Measurements from ENCODE around the gene LRMDA.
"Not testable (repeated sequence)": the region's sequence is repeated elsewhere in the genome, so short reads cannot be mapped to it uniquely, and the experiment has no call there.

Gene LRMDA

DNA sequence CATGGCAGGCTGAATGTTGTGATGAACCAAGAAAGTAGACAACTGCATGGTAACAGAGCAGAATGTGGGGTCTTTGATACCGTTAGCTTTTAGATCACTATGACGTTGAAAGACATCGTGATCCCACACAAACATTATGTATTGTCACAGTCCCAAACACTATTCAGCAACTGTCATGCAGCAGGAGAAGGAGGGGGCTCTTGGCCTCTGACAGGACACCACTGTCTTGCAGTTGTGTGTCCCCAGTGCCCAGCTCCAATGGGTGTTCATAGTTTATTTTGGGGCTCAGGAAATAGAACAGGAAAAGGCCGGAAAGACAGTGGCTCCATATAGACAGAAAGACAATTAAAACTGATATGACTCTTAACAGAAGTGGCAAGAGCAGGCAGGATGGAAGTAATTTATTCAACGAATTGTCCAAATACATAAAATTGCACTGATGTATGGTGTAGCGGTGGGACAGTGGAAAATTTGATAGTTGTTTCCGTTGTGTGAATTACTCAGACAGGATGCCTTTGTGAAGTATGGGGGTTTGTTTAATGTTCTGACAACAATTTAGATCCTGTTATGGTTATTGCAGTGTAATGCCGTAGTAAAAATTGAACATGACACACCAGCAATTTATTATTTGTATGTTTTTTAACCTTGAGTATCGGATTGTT, 292.0 kb downstream of the LRMDA start:
- no peak for DNase-seq

DNA sequence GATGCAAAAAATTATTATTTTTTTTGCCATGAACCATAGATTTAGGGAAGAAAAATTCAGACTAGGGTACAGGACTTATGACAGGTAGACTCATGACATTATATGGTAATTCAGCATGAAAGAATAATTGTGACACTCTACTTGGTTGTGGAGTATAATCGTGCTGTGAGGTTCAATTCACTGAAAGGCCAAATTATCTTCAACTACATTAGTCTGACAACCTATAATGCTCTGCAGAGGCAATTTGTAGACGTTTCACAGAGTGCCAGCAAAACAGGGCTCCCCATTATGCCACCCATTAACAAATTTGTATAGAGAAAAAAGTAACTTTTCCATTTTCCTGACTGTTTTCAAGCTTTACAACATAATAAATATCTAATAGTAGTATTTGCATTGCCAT, 292.6 kb downstream of the LRMDA start:
- no peak for DNase-seq

DNA sequence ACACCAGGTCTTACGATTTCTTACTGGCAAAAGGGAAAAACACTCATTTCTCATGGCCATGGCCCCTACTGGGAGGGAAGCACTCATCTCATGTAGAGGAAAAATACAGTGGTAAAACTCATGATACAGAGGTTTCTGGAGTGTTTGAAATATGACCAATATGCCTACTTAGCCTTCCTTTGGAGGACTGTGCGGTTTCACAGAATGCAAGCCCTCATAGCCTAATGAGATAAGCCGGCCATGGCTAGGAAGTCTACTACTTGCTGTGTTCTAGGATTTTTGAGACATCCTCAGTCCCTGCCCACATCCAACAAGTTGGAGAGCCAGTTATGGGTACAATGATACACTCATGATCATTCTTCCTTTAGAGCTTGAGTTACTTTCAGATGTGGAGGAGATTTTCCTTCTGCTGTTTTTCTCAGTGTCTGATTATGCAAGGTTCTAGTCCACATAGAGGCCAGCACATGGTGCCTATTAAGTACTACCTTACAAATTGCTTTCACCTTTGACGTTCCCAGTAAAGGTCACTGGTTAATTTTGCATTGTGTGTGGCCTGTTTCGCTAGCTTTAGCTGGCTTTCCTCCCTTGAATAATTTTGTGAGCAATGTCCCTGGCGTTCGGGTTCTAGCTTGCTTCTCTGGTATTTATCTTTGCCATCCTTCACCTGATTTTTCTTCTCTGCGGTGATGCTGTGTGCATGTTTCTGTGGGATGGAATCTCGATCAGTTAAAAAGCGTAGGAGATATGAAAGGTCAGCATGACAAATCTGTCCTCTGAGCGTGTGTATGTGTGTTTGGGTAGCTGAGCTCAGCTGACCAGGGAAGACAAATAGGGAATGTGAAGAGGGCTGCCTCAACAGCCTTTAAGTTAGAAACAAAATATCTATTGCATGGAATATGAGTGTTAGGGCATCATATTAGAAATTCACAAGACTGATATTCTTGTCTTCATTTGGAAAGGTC, 295.4 kb downstream of the LRMDA start:
- no peak for DNase-seq

DNA sequence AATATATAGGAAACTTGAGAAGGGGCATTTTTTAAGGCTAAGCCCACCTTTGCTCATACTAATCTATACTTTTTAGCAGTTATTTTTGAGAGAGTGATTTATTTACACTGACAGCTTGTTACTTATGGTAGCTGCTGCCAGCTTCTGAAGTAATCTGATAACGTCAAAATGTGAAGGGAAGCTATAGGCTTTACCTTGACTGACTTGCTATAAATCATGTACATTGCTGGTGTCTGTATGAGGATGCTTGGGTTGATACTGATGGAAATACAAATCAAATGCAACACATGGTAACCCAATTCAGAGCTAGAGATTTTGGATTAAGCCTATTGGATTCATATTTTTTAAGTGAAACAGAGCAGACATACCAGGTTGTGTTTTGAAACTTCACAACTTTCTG, 299.4 kb downstream of the LRMDA start:
- no peak for DNase-seq

DNA sequence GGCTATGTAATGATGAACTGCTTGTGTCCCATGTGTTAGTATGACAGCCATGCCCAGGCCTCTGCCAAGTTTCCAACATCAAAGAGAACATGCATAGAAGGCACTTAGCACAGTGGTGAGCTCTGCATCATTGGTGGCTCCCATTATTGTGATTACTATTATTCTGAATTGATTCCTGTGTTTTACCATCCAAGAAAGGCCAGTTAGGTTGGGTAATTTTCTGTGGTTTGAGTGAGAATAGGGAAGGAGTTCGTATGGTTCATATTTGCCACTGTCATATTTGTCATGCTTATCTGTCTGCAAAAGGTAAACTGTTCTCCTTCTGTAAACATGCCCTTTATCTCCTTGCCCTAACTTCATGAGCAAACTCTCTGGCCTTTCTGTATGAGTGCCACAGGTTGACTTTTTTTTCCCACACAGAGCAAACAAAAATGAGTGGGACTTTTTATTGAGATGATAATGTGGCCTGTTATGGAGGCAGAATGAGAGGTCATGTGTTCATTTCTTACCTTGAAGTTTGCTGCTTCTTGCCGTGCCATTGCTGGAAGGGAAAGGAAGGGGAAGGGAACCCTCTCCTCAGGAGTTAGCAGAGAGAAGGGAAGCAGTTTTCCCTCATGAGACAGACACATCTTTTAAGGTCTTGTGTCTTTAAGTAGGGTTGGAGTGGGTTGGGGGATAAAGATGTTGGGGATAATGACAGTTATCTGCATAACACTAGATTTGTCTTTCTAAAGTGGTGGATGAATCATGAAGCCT, 301.9 kb downstream of the LRMDA start:
- DNase-seq, result no peak

DNA sequence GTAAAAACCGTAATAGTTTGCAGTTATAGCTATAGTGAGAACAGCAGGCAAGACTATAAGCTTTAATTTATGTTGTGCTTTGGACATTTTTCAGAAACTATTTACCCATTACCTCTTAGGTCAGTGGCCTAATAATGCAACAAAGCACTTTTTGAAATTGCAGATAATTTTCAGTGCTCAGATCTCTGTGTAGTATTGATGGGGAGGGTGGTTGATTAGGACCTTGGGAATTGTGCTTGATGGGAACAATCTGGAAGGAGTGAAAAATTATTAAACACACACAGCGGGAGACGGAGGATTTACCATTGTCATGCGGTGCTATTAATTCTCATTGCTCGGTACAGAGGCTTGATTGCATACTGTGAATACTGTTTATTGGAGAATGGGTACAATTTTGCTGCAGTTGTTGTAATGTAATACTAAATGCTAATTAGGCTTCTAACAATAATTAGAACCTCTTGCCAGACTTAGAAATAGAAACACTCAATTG, 304.8 kb downstream of the LRMDA start:
- no peak for DNase-seq

DNA sequence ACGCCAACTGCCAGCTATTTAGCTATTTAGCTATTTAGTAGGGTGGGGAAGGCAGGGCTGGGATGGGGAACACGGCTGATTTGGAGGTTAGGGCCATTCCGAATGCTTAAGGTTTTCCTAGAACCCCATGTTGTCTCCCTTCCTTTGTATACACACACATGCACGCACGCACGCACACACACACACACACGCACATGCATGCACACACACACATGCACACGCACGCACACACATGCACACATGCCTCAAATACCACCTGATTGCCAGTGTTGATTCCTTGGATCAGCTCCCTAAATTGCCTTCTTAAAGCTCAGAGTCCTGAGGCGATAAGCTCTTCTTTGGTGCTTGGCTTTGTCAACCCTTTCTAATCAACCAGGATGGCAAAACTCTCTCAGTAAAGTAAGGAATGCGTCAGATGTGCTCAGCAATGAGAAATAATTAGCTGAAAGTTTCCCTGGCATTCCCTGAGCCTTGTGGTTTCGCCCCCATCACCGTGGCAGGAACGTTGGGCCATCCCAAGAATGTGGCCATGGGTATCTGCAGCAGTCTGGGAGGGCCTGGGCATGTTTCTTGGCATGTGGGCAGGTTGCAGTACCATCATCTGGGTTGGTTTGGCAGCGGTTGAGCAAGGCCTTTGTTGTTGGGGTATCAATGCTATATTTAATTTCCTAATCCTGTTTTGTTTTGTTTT, 305.6 kb downstream of the LRMDA start:
- DNase-seq, result no peak

DNA sequence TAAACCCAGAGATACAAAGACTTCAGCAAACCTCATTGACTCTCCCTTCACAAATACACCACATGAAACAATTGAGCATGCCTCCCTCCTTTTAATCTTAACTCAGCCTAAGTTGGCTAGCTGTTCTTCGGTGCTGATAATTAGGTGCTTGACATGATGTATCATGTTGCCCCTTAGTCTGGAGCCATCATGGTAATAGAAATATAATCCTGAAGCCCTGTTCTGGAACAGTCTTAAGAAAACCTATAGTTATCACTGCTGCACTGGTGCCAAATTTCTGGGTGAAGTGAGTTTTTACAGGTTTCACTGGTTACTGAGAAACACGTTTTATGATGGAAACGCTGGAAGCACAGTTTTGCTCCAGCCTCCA, 306.1 kb downstream of the LRMDA start:
- DNase-seq, result no peak

DNA sequence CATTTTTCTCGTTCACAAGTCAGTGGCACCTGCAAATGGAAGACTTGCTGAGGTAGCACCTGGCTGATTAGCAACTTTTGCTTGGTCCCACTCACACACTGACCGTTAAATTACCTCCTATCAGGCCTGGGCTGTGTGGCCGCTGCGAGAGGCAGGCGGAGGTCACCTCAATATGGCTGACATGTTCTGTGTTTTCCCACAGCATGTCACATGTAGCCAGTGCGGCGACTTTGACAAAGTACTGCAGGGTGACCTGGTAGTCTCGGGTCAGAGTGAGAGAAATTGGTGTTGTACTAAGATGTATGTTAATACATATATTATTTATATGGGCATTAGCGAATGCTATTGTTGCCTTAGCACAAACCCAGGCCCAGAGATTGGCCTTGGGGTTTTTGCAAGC, 307.5 kb downstream of the LRMDA start:
- no peak for DNase-seq

DNA sequence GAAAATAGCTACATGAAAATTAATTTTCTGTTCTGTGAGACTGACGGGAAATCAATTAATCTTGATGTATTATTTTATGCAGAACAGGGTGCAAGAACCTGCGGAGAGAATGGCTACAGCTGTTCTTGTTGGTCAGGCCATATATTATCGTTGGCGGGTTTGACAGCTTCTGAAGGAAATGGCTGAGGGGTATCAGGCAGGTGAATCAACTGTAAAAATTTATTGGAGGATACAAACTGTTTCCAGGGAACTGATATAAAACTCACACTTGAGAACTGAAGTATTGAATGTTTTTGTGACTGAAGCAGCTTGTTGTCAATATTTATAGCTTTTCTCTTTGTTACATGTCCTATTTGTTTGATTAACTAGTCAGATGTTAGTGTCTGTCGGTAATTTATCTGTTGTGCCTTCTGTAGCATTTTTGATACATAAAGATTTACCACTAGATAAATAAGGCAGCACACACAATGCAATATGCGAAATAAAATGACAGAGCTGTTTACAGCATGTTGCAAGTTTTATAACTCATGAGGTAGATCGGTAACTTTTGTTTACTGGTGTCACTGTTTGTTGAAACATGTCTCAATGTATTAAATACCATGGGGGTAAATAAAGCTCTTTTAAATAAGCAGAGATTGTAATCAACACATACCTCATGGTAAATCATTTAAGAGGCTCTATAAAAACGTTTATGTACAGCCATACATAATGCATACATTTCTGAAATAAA, 308.2 kb downstream of the LRMDA start:
- DNase-seq, result no peak

DNA sequence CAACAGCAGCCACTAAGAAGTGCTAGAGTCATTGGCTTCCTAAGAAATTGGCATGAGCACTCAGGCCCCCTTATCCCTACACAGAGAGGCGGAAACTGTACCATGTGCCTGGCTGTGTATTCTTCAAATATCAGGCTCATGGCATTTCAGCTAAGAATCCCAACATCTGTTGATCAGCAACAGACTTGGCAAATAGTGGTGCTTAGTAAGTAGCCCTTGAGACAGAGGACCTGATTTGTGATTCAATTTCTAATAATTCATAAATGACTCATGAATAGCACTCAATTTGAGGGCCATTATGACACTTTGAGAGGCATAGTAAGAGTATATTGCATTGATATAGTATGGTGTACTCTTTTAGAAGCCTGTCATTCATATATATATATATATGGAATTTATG, 309.1 kb downstream of the LRMDA start:
- no peak for DNase-seq

DNA sequence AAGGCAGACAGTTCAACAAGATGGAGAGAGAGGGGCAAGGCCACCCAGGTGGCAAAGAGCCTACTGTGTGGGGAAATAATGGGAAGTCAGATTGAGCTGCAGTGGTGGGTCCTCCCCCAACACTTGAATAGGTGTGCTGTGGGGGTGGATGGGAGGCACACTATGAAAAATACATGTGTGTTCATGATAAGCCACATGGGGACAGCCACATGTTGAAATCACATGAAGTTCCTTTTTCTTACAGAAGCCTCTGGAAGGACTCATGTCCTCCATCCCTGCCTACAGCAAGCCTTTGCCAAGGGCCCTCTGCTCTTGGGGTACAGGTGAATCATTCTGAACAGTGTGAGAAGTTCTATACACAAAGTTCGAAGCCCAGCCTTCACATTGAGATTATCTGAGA, 310.9 kb downstream of the LRMDA start:
- no peak for DNase-seq

DNA sequence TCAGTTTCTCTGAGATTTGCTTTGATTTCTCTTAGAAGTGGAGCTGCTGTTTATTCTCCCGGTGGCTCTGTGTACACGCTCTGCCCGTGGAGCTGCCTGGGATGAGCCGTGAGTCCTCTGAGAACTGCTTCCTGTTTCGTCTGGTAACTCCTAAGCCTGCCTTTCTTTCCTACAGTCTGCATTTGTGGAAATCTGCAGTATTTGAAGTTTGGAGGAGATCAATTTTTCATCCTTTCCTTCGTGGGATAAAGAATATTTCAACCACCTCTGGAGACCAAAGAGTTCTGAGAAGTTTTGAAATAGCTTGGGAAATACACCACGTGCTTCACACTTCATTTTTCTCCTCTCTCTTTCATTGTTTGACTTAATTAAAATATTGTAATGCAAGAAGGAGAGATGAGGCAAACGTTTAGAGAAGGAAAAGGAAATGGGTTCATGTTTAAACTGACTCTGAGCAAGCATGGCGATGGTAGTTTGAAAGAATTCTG, 311.9 kb downstream of the LRMDA start:
- no peak for DNase-seq

DNA sequence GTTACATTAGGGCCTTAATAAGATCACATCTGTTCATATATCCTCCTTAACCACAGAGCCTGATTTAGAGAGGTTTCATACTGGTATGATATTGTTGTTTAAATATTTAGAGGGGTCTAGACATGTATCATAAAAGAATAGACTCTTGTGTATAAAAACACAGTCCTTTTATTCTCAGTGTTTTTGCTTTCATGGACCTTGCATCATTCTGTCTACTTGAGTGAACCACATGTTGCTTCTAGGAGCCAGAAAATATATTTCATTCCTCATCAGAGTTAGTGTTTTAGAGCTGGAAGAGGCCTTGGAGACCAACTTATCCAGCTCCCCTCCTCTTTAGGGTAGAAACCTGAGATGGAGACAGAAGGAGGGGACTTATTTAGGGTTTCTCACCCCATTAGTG, 312.8 kb downstream of the LRMDA start:
- no peak for DNase-seq

DNA sequence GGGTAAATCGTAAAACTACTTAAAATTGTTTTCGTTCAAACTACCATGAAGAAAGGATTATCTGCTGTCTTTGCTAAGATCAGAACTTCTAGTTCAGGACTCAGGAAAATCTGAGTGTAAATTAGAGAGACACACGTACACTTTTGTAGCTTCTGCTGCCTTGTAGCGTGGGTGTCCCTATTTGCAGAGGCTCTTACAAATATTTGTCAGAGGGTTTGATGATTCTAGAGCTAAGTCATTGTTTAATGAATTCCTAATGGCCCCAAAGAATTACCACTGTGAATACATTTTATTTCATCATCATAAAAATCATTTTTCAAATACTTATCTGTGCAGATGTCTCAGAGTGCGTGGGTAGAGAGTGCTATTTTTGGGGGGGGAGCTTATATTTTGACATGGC, 314.9 kb downstream of the LRMDA start:
- no peak for DNase-seq

DNA sequence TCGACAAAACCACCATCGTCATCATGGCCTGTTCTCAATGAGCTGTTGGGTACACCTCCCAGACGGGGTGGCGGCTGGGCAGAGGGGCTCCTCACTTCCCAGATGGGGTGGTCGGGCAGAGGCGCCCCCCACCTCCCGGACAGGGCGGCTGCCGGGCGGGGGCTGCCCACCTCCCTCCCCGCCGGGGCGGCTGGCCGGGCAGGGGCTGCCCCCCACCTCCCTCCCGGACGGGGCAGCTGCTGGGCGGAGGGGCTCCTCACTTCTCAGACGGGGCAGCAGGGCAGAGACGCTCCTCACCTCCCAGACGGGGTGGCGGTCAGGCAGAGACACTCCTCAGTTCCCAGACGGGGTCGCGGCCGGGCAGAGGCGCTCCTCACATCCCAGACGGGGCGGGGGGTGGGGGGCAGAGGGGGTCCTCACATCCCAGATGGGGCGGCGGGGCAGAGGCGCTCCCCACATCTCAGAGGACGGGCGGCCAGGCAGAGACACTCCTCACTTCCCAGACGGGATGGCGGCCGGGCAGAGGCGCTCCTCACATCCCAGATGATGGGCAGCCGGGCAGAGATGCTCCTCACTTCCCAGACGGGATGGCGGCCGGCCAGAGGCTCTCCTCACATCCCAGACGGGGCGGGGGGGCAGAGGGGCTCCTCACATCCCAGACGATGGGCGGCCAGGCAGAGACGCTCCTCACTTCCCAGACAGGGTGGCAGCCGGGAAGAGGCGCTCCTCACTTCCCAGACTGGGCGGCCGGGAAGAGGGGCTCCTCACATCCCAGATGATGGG, 318.9 kb downstream of the LRMDA start:
- DNase-seq, result not testable (repeated sequence)

DNA sequence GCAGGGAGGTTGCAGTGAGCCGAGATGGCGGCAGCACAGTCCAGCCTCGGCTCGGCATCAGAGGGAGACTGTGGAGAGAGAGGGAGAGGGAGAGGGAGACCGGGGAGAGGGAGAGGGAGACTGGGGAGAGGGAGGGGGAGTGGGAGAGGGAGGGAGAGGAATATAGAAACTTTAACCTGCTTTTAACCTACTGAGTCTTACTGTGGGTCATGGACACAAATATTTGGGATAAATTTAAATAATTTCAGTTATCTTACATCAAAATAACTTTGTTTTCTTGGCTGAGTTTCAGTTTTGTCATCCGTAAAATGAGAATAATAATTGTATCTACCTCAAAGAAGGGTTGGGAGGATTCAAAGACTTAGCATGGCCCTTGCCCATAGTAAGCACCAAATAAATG, 319.8 kb downstream of the LRMDA start:
- DNase-seq, result no peak

DNA sequence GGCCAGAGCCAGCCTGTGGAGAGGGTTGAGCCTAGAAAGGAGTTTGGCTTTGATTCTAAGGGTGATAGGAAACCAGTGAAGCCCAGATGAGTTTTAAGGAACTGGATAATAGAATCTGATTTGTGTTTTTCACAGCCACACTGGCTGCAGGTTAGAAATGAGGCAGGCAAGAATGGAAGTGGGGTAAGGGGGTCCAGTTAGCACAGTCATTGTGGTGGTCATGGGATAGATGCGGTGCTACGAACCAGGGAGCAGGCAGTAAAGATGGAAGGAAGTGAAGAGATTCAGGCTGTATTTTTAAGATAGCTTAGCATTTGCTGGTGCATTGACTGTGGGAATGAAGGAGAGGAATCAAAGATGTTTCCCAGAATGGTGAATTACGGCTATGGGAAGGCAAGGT, 322.2 kb downstream of the LRMDA start:
- no peak for DNase-seq

DNA sequence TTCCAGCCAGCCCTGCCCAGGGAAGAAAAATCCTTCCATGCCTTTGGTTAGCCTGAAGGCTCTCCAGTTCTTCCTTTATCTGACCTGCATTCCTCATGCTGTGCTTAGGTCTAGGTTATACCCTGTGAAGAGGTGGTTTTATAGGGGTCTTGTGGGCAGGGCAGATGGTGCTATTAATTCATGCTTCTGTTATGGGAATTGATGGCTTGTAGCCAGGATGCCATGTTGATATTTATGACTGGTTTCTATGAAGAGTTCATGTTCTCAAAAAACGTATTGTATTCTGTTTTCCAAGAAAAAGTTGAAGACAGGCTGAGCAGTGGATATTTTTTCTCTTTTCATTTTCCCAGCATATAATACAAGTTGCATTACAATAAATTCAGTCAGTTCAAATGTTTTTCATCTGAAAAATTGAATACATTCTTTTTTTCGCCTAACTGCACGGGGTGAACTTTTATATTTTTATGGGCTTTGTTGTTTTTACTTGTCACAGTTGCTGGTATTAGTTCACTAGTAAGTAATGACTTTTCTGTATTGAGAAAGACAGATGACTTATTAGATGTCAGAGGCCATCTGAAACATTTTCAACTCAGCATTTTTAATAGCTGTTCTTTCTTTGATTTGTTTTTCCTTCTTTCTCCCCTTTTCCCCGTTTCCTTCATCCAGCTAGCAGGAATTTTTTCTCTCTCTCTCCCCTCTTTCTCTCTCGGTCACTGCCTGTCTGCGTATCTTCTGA, 322.8 kb downstream of the LRMDA start:
- no peak for DNase-seq

DNA sequence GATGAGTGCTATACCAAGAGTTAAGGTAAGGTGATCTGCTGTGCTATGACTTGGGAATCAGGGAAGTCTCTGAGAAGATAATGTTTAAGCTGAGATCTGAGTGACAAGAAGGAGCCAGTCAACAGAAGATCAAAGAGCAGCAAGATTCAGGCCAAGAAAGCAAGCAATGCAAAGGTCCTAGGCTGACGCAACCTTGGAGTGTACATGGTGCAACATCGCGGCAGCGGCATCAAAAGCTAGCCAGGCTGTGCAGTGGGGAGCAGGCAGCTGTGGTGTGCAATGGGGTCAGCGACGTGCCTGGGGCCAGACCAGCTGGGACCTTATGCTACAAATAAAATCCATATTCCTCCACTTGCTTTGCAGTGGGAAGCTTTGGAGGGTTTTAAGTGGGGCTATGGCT, 324.1 kb downstream of the LRMDA start:
- no peak for DNase-seq

DNA sequence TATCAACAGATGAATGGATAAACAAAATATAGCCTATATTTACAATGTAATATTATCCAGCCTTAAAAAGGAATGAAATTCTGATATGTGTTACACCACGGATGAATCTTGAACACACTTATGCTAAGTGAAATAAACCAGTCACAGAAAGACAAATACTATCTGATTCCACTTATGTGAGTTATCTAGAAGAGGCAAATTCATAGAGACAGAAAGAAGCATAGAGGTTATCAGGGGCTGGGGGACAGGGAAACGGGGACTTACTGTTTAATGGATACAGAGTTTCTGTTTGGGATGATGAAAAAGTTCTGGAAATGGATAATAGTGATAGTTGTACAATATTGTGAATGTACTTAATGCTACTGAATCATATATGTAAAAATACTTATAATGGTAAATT, 329.9 kb downstream of the LRMDA start:
- no peak for DNase-seq
